Natural killer cell (primary cell): Measurements from ENCODE around the gene TM9SF3. TPM values are rescaled to one million over a fixed set of nuclear protein-coding genes. Genes with fewer than 3 reads are reported as not detected.

Experiments used
- ATAC-seq, 3 donors: fragments of 150-1000 bp in 2 of 3; fragments of 200-7000 bp in 1 of 3; cut with Tn5 transposase; 1 replicate in 1 of 3; 2 replicates in 2 of 3; pipeline ENCODE4 v1.10.0; 2021; ENCODE audit warnings: mild to moderate bottlenecking in 2 of 3, moderate library complexity in 2 of 3
- DNase-seq, 2 donors: peaks; one replicate each; pipeline versions ENCODE4 v3.0.0 to v3.0.0-alpha.2; 2013 to 2021; ENCODE audit warnings: mixed read lengths in 1 of 2
- H3K27ac ChIP-seq: one replicate; pipeline ENCODE4 v1.5.1; 2013; ENCODE audit warnings: mild to moderate bottlenecking, low read length
- H3K27me3 ChIP-seq: one replicate; pipeline ENCODE4 v1.6.1; 2013; ENCODE audit warnings: low read length; ENCODE audit not compliant: control insufficient read depth, insufficient read depth
- H3K36me3 ChIP-seq: one replicate; pipeline ENCODE4 v1.6.1; 2013; ENCODE audit warnings: low read length; ENCODE audit not compliant: control insufficient read depth, insufficient read depth
- H3K4me1 ChIP-seq: one replicate; pipeline ENCODE4 v1.6.1; 2013; ENCODE audit warnings: low read length; ENCODE audit not compliant: control insufficient read depth, insufficient read depth
- H3K4me3 ChIP-seq: one replicate; pipeline ENCODE4 v1.5.1; 2013; ENCODE audit warnings: low read length
- H3K9me3 ChIP-seq: one replicate; pipeline ENCODE4 v1.6.1; 2013; ENCODE audit warnings: low read length; ENCODE audit not compliant: control insufficient read depth, insufficient read depth
- H3K27ac Mint-ChIP-seq, 2 donors: one replicate each; pipeline ENCODE4 v1.8.0; 2022; ENCODE audit warnings: mild to moderate bottlenecking in 2 of 2, mixed read lengths in 2 of 2, moderate library complexity in 1 of 2
- H3K27me3 Mint-ChIP-seq, 2 donors: one replicate each; pipeline ENCODE4 v1.8.0; 2022; ENCODE audit warnings: low read depth in 2 of 2, mixed read lengths in 2 of 2
- H3K36me3 Mint-ChIP-seq: one replicate; pipeline ENCODE4 v1.8.0; 2022; ENCODE audit warnings: mixed read lengths
- H3K4me1 Mint-ChIP-seq, 2 donors: one replicate each; pipeline ENCODE4 v1.8.0; 2022; ENCODE audit warnings: mixed read lengths in 2 of 2
- H3K4me3 Mint-ChIP-seq: one replicate; pipeline ENCODE4 v1.8.0; 2022; ENCODE audit warnings: mild to moderate bottlenecking, moderate library complexity, mixed read lengths
- H3K9me3 Mint-ChIP-seq, 2 donors: one replicate each; pipeline ENCODE4 v1.8.0; 2022; ENCODE audit warnings: mixed read lengths in 2 of 2
- WGBS: methylation state at CpG from one replicate; pipeline ENCODE4 v1.1.7; 2013; ENCODE audit warnings: missing lambda C conversion rate; ENCODE audit not compliant: insufficient coverage; 5-methylcytosine and 5-hydroxymethylcytosine counted together
- intact Hi-C: fragments of 100-400 bp; cut with micrococcal nuclease; formaldehyde crosslinking; loops from one replicate; pipeline ENCODE4 v1.14.2; 2022
- total RNA-seq, 4 donors: library from RNA; stranded (reverse); fragments of 120-200 nt in 1 of 4; gene quantifications; one replicate each; pipeline versions ENCODE4 v1.2.3 to v1.2.4, GENCODE V29; 2013 to 2022
- TF ChIP-seq, protein P1 (sequence below): fragments of 200-600 bp; IDR thresholded peaks from one replicate; pipeline ENCODE4 v1.8.0; 2022; ENCODE audit warnings: antibody characterized with exemption

TM9SF3 gene
- total RNA-seq, 3 donors from 2014 or later (not counting 1 experiment from before 2014, with no cell fraction given), result 113 to 119 (median 117) TPM

DNA sequence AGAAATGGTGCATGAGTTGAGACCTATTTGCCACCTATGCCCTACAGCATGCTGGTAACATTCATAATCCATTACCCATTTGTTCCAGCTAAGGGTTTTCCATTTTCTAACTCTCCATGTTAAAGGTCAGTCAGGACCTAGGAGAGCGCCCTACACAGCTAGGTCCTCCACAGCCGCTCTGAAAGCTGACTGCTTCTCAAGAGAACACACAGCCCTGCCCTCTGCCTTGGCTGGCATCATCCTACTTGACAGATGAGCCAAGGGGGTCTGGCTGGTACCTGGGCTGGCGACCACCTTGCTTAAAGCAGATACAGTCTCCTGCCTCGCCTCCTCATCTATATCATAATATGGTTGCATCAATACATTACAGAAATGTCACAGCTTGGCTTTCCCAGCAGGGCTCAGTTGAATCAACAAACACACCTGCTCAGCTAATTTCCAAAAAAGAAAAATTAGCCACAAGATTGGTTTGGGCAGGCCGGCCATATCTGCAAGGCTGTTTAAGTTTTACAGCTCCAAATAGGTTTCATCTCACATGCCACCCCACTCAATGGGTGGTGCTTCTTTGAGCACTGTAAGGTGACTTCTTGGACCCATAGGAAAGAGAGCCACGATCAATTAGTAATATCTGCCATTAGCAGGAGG is 90.4 kb downstream of the TM9SF3 start:
- Mint-ChIP-seq H3K27me3 (peaks cover 17 to 40% of the 10 kb centered on the region in 2 donors), H3K4me3 (no peak overlapping the region), H3K36me3 (no peaks in the 10 kb centered on the region), H3K9me3 (no peaks in the 10 kb centered on the region), H3K4me1 (no peaks in the 10 kb centered on the region), H3K27ac (no peak overlapping the region)
- H3K27me3 ChIP-seq, result no peaks in the 10 kb centered on the region
- H3K9me3 ChIP-seq, result no peaks in the 10 kb centered on the region
- H3K4me1 ChIP-seq, result no peaks in the 10 kb centered on the region
- H3K27ac ChIP-seq, result no peak overlapping the region
- no peak for ATAC-seq
- WGBS, result 86% methylated on average over 5 of the region's 6 CpGs
- TF ChIP-seq, protein P1, sequence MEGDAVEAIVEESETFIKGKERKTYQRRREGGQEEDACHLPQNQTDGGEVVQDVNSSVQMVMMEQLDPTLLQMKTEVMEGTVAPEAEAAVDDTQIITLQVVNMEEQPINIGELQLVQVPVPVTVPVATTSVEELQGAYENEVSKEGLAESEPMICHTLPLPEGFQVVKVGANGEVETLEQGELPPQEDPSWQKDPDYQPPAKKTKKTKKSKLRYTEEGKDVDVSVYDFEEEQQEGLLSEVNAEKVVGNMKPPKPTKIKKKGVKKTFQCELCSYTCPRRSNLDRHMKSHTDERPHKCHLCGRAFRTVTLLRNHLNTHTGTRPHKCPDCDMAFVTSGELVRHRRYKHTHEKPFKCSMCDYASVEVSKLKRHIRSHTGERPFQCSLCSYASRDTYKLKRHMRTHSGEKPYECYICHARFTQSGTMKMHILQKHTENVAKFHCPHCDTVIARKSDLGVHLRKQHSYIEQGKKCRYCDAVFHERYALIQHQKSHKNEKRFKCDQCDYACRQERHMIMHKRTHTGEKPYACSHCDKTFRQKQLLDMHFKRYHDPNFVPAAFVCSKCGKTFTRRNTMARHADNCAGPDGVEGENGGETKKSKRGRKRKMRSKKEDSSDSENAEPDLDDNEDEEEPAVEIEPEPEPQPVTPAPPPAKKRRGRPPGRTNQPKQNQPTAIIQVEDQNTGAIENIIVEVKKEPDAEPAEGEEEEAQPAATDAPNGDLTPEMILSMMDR, result no peak
- no peak overlapping the region for H3K4me3 ChIP-seq
- intact Hi-C loops, result no loop called here
- DNase-seq, result no peak
- no peaks in the 10 kb centered on the region for H3K36me3 ChIP-seq

DNA sequence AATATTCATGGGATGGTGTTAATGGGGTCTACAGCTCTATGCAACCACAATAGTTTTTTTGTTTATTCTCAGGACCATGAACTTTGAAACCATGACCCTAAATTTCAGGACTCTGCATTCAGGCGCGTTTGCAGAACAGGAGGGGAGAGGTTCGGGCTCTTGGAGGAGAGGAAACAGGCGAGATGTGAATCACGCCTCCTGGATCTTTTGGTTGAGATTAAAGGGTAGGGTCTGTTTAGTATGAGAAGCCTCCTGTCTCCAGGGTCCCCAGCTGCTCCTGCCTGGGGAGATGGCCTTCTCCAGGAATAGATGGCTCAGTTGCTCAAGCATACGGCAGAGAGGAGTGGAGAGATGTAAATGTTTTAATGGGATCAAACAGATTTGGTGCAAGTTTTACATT is 91.3 kb downstream of the TM9SF3 start:
- H3K27ac ChIP-seq, result no peak overlapping the region
- no peaks in the 10 kb centered on the region for H3K36me3 ChIP-seq
- intact Hi-C loops, result no loop called here
- H3K27ac Mint-ChIP-seq, result no peak overlapping the region
- TF ChIP-seq, protein P1, result no peak
- H3K4me1 Mint-ChIP-seq, result no peaks in the 10 kb centered on the region
- no peak overlapping the region for H3K4me3 Mint-ChIP-seq
- 94% methylated on average over 6 of the region's 6 CpGs for WGBS
- H3K27me3 Mint-ChIP-seq, result peaks cover 13 to 39% of the 10 kb centered on the region in 2 donors
- no peaks in the 10 kb centered on the region for H3K27me3 ChIP-seq
- H3K9me3 ChIP-seq, result no peaks in the 10 kb centered on the region
- H3K4me3 ChIP-seq, result no peak overlapping the region
- H3K4me1 ChIP-seq, result no peaks in the 10 kb centered on the region
- no peaks in the 10 kb centered on the region for H3K36me3 Mint-ChIP-seq
- no peak for ATAC-seq
- no peak for DNase-seq
- H3K9me3 Mint-ChIP-seq, result no peaks in the 10 kb centered on the region

- H3K9me3 ChIP-seq, result no peaks in the 10 kb centered on the region
- Mint-ChIP-seq H3K4me3 (no peak overlapping the region), H3K27ac (no peak overlapping the region), H3K9me3 (no peaks in the 10 kb centered on the region), H3K4me1 (no peaks in the 10 kb centered on the region), H3K36me3 (no peaks in the 10 kb centered on the region), H3K27me3 (peaks cover 13 to 39% of the 10 kb centered on the region in 2 donors)
- WGBS, result 71% methylated on average over 4 of the region's 4 CpGs
- H3K4me1 ChIP-seq, result no peaks in the 10 kb centered on the region
- H3K4me3 ChIP-seq, result no peak overlapping the region
- intact Hi-C loops, result no loop called here
- no peaks in the 10 kb centered on the region for H3K36me3 ChIP-seq
- ATAC-seq (no peak), DNase-seq (no peak)
- H3K27me3 ChIP-seq, result no peaks in the 10 kb centered on the region
- TF ChIP-seq, protein P1, result no peak
- no peak overlapping the region for H3K27ac ChIP-seq
These were observed 92.1 kb downstream of the TM9SF3 start for GRCh38 chr10:96494694-96495093.
